ENCODE measurements around the gene CTDSPL.

- TF ChIP-seq CTCF (IDR thresholded peaks at IDR 0.05 in 2 of 3, conservative IDR thresholded peaks at IDR 0.05 in 1 of 3; ENCODE audit: control insufficient read depth in 2 of 3, extremely low read depth in 1 of 3, insufficient read depth in 1 of 3, low read depth in 3 of 3, low read length in 3 of 3) (no peak), ZSCAN29 (IDR thresholded peaks at IDR 0.05) (no peak), E2F8 (IDR thresholded peaks at IDR 0.05; ENCODE audit: low read depth, partially characterized antibody) (no peak), CBX5 (IDR thresholded peaks at IDR 0.05; ENCODE audit: low read depth) (no peak), CREM (IDR thresholded peaks at IDR 0.05; ENCODE audit: low read depth) (no peak), ZZZ3 (IDR thresholded peaks at IDR 0.05; ENCODE audit: control insufficient read depth, insufficient read length, low read depth) (no peak)
Measured at GRCh38 chr3:37824090-37824953, 37.4 kb upstream of the CTDSPL start.

Measured in GM12878 (cell line).